ENCODE results near the gene PITPNC1.
A peak's percentile ranks its signal among the peaks of the same experiment; 100 is the strongest.

The PITPNC1 gene

DNA sequence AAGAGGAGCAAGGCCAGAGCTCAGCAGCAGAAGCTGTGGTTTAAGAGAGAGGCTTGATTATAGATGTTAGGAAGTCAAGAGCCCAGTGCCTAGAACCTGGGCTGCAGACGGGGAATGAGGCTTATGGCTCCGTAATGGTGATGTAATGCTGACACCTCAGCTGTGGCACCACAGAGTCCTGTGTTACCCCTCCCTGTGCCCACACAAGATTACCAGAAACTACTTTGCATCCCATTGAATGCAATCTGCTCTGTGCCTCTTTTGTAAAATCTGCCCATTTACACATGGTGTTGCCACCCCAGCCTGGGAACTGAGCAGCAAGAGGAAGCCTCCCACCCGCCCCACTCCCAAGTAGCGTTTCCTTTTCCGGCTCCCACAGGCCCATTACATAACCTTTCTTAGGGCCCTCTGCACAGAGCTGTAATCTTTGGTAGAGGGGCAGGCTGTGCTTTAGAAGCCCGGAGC lies 57.0 kb downstream of the PITPNC1 start:
- no peak for DNase-seq (ENCODE audit: low read depth, low spot score)

DNA sequence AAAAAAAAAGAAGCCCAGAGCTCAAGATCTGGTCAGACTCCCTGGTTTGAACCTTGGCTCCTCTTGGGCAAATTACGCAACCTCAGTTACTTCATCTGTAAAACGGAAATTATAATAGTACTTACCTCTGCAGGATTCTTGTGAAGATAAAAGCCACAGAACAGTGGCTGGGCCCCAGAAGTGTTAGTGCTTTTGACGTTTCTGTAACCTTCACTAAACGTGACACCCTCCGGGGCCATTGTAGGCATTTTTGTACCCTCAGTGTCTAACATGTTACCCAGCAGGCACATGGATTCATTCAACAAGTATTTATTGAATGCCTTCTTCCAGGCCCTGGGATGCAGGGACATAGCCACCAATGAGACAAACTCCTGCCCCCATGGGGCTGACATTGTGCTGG lies 58.0 kb downstream of the PITPNC1 start:
- DNase-seq (ENCODE audit: low read depth, low spot score): no peak

DNA sequence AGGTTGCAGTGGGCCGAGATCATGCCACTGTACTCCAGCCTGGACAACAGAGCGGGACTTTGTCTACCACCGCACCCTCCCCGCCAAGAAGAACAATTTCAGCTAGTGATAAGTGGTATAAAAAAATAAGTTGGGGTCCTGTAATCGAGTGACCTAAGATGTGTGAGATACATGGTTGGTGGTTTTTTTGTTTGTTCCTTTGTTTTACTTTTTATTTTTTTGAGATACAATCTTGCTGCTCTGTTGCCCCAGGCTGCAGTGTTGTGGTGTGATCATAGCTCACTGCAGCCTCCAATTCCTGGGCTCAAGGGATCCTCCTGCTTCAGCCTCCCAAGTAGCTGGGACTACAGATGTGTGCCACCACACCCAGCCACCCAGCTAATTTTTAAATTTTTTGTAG lies 58.7 kb downstream of the PITPNC1 start:
- no peak for DNase-seq (ENCODE audit: low read depth, low spot score)

DNA sequence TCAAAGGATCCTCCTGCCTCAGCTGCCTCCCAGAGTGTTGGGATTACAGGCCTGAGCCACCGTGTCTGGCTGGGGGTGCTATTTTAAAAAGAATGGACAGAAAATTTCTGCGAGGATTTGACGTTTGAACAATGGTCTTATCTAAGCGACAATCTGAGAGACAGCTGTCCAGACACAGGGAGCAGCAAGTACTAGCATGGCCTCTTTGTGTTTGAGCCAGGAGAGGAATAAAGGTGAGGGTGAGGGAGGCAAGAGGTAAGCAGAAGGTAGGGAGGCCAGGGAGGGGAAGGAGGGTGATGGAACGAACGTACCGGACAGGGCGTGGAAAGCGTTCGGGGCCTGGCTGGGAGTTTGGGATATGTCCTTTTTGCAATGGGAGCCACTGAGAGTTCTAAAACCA lies 59.2 kb downstream of the PITPNC1 start:
- no peak for DNase-seq (ENCODE audit: low read depth, low spot score)

DNA sequence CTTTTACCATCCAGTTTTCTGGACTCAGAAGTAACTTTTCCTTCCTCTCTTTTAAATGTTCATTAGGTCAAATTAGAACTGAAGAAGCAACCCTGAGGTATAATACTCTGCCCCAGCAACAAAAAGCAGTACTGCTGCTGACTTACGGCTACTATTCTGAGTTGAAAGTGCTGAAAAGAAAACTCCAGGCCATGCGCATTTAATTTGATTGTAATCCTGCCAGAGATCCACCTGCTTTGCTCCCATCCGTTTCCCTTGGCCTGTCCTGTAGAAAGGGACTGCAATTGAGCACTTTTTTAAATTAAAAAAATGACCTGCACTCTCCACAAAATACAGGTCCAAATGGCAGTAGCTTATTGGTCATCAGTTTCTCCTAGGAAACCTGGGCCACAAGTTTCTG lies 61.6 kb downstream of the PITPNC1 start:
- no peak for DNase-seq (ENCODE audit: low read depth, low spot score)

DNA sequence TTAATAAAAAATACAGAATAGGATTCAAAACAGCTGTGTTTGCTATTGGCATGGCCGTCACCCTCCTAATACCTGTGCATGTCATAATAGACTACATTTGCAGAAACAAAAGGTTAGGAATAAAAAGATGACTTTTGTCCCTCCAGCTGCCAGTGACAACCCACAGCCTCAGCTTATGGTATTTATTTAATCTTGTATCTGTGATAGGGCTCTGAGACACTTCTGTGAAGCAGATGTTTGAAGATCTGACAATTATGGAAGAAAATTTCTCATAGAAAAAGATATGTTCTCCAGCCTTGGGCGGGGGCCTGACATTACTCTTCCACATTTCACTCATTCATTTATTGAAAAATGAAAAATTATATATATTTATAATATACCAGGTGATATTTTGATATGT lies 62.2 kb downstream of the PITPNC1 start:
- DNase-seq (ENCODE audit: low read depth, low spot score): no peak

DNA sequence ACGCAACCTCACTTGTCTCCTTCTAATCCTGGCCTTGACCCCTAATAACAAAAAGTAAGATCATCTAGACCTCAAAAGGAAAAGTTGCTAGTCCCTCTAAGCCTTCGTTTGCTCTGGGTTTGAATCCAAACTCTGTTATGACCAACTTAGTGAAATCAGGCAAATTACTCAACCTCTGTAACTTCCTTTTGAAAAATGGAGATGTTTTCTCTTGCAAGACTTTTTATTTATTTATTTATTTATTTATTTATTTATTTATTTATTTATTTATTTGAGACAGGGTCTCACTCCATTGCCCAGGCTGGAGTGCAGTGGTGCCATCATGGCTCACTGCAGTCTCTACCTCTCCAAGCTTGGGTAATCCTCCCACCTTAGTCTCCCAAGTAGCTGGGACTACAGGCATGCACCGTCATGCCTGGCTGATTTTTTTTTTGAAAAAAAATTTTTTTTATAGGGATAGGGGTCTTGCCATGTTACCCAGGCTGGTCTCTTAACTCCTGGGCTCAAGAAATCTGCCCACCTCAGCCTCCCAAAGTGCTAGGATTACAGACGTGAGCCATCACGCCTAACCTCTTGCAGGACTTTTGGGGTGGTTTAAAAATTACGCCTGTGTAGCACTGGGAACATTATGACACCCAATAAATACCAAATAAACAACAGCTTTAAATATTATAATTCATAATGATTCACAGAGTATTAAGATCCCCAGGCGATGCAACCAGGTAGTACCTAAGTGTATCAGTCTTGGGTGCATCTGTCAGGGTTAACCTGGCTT lies 63.4 kb downstream of the PITPNC1 start:
- DNase-seq (ENCODE audit: low read depth, low spot score): no peak

DNA sequence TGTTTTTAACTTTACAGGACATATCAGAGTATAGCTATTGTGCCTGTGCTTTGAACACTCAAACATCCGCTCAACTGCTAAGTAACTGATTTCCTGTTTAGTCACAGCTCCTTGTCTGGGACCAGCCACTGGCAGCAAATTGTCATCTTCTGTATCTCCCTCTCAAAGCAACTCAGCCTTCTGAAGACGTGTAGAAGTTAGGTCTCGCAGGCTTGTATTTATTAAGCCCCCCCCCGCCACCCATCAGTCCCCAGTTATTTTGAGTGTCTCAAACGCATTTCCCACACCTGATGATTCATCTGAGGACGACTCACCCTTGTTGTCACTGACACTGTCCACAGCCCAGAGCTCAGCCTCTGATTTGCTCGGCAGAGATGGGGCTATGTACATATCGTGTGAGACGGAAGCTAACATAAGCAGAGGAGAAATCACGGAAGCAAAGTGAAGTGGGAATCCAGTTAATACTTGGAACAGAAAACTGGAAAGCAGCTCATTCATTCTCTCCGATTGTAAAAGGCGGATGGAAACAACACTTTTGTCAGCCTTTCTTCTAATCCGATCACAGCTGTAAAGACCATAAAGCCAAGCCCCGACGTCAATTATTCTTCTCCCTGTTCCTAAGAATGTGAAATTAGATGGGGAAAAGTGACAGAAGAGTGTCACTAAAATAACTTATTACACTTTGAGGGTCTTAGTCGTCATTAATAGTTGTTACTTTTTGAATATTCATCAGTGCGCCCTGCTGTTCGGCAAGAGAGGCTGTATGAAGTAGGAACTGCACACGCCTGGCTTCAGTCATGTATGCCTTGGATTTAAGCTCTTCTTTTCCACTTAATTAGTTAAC lies 64.2 kb downstream of the PITPNC1 start:
- DNase-seq (ENCODE audit: low read depth, low spot score): peak; percentile 70

DNA sequence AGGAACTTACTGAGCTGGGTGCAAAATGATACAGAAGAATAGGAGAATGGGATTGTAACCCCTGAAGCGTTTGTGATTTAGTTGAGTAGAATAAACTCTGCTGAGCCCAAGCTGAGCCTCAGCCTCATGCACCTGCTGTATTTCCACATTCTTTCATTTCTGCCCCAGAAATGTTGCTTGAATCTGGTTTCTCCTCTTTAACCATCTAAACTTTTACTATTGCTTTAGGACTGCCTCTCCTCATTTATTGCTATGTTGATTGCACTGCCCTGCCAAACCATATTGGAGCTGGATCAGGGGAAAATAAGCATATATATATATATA lies 64.8 kb downstream of the PITPNC1 start:
- DNase-seq (ENCODE audit: low read depth, low spot score): no peak

DNA sequence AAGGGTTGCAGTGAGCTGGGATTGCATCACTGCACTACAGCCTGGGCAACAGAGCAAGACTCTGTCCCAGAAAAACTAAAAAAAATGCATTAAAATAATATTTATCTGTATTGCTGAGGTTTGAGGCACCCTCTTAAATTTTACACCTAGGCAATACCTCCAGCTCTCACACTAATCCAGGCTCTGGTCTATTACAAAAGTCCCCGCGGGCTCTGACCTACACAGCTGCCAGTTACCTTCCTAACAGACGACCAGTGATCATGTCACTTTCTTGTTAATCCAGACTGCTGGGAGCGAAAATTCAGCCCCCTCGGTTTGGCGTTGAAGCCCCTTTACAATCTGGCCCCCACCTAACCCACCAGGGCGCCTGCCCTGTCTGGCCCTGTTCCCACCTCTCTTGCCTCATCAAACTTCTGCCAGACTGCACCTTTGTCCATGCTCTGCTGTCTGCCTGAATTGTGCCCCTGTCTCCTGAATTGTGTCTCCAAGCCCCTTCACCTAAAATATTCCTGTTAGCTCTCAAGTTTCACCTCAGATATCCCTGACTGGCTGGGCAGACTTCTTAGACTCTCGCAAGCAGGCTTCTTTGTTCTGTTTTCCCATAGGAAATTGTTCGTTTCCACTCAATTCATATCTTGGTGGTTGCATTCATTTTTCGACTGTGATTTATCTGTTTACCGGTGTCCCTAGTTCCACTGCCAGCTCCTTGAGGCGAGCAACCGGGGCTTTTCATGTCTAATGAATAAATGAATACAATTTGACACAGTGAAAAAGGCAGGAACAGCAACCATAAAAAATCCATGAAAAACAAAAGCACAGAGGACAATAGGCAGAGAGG lies 65.9 kb downstream of the PITPNC1 start:
- peak; percentile 16 for DNase-seq (ENCODE audit: low read depth, low spot score)

DNA sequence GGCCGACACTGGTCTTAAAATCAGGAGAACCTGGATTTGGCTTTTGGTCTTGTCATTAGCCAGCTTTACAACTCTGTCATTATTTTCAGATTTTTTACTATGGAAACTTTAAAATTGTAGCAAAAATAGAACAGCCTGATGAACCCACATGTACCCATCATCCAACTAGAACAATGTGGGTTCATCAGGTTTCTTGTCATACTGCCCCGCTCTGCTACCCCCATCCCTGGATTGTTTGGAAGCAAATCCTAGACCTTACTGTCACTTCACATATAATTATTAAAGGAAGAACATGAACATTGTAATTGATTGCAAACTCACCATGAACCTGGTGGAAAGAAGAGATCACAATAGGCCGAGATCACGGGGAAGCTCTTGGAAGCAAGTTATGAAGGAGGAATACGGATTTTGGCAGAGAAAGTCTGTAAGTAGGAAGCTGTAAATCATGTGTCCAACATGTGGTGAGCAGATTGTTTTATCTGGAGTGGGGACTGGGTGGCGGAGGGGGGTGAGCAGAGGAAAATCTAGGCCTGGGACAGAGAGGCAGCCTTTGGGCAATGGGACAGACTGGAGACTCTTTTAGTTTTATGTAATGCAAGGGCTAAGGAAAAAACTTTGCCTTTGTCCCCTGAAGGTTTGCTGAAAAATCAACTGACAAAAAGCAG lies 67.0 kb downstream of the PITPNC1 start:
- DNase-seq (ENCODE audit: low read depth, low spot score): no peak

DNA sequence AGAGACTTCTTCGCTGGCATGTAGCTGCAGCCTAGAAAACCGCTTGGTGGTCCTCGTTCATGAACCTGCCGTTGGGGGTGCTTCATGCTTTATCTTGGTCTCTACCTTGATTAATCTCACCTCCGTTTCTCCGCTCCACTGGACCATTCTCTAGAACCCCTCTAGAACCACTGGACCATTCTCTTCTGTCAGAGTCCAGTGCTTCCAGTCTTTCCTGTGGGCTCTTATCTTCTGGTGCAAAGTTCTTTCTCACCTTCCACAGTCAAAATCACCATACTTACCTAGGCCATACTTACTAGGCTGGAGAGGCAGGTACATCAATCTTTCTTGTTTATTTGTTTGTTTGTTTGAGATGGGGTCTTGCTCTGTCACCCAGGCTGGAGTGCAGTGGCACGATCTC lies 71.4 kb downstream of the PITPNC1 start:
- no peak for DNase-seq (ENCODE audit: low read depth, low spot score)

DNA sequence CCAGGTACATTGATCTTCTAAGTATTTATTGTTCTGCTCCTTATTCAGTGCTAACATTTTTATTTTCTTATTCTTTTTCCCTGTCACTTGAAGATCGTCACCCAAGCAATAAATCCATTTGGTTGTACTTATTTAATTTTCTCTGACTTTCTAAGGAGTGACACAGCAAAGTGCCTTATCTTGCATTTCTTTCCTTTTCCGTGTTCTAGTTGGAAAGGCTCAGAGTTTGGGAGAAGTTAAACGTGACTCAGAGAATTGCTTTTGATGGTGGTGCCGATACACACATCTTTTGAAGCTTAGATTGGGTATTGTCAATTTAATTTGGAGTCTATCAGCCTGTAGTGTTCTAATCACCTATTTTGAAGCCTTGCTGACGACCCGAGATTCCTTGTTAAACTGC lies 72.0 kb downstream of the PITPNC1 start:
- no peak for DNase-seq (ENCODE audit: low read depth, low spot score)

DNA sequence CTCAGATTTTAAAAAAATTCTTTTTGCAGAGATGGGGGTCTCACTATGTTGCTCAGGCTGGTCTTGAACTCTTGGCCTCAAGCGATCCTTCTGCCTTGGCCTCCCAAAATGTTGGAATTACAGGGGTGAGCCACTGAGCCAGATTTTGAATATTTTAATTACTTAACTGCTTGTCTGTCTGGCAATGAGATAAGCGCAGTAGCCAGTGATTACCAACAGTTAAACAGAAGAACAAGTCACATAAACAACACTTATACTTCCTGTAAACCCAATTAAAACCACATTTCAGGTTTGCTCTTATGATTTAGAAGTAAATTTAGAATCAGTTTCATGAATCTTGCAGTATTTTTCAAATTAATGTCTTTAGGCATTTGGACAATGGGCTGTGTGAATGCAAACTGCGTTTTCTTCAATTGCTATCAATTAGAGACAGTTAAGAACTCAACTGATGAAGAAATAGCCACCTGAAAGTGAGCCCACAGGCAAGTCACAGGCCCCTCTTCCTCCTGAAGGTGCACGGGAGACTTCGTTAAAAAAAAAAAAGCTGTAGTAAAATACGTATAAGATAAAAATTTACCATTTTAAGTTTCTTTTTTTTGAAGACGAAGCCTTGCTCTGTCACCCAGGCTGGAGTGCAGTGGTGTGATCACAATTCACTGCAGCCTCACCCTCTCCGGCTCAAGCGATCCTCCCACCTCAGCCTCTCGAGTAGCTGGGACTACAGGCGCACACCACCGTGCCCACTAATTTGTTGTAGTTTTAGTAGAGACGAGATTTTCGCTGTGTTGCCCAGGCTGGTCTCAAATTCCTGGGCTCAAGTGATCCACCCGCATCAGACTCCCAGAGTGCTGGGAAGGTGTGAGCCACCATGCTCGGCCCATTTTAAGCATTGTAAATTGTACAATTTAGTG lies 73.0 kb downstream of the PITPNC1 start:
- DNase-seq (ENCODE audit: low read depth, low spot score): no peak

DNA sequence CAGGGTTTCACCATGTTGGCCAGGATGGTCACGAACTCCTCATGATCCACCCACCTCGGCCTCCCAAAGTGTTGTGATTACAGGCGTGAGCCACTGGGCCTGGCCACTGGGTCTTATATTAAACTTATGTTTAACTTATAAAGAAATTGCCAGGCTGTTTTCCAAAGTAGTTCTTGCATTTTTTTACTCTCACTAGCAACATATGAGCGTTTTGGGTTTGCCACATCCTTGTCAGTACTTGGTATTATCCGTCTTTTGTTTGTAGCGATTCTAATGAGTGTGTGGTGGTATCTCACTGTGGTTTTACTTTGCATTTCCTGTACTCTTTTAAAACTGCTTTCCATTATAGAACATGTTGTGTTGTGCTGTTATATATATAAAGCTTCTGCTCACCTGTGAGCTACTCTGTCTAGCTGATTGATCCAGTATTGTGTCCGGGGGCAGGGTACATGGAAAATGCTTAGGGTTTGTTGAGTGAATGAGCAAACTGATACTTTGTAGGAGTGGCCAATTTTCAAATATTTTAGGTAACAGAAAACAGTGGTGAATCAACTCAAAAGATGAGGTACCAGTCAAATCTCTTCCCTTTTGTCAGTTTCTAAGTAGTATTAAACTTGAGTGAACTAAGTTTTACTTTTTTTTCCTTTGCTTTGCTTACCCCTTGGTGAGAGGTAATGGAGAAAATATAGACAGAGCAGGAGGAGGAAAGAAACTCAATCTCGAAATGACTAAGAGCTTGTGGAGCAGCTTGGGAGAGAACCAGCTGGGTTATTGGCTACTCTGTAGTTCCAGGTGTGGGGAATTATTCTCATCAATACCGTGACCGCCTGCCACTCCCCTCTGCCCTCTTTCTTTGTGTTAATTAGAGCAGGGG lies 75.8 kb downstream of the PITPNC1 start:
- no peak for DNase-seq (ENCODE audit: low read depth, low spot score)

DNA sequence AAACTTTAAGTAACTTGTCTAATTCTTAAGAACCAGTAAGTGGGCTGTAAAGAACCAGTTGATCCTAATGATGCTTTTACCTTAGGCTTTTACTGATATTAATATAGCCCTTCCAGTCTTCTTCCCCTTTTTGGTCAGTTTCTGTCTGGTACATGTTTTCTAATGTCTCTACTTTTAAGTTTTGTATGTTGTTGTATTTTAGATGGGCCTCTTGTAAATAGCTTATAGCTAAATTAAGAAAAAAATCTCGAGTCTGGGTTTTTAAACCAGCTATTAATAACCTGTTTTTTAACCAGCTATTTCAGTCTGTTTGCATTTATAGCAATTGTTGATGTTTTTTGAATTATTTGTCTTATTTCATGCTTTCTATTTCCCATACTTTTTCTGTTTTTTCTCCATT lies 79.0 kb downstream of the PITPNC1 start:
- no peak for DNase-seq (ENCODE audit: low read depth, low spot score)

DNA sequence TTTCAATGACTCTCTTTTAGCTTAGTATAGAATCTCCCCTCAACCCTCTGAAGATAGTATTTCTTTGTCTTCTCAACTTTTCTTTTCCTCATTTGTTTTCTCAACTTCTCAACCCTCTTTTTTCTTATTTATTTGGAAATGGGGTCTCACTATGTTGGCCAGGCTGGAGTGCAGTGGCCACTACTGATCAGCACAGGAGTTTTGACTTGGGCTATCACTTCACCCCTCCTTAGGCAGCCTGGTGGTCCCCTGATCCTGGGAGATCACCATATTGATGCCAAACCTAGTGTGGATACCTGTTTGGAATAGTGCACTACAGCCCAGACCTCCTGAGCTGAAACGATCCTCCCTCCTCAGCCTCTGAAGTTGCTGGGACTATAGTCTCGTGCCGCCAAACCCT lies 79.8 kb downstream of the PITPNC1 start:
- DNase-seq (ENCODE audit: low read depth, low spot score): no peak

DNA sequence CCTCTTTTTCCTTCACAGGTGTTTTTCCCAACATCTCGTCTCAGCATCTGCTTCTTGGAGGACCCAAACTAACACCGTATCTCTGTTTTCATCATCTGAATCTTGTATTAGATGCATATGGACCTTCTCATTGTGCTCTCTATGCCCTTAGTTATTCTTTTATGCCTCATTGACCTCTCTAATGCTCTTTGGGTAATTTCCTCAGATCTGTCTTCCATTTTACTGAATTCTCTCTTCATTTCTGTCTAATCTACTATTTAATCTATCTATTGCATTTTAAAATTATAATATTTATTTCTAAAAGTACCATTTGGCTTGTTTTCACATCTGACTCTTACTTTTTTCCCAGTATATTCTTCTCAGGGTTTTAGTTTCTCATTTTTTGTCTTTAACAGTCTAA lies 81.1 kb downstream of the PITPNC1 start:
- no peak for DNase-seq (ENCODE audit: low read depth, low spot score)

DNA sequence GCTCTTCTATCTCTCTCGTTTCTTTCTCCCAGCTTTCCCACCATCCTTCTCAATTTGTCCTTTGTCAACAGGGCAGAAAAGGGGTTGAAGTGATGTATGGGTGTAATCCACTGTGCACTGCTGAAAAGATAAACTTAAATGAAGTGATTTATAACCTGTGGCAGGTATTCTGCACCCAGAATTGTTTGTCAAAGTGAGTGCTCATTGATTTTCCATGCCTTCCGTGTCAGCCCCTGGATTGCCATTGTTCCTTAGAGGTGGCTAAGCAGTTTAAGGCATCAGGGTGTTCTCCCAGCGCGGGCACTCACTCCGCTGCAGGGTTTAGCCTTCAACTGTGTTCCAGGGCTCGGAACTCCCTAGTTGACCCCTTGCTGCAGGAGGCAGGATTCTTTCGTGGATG lies 82.9 kb downstream of the PITPNC1 start:
- DNase-seq (ENCODE audit: low read depth, low spot score): no peak

Measured in astrocyte of the hippocampus (primary cell).